ENCODE data around the gene VAMP4. TPM values are rescaled to one million over a fixed set of nuclear protein-coding genes. Genes with fewer than 3 reads are reported as not detected.

The VAMP4 gene
- total and polyA plus RNA-seq, 2 donors: 5.9 to 13.4 TPM

DNA sequence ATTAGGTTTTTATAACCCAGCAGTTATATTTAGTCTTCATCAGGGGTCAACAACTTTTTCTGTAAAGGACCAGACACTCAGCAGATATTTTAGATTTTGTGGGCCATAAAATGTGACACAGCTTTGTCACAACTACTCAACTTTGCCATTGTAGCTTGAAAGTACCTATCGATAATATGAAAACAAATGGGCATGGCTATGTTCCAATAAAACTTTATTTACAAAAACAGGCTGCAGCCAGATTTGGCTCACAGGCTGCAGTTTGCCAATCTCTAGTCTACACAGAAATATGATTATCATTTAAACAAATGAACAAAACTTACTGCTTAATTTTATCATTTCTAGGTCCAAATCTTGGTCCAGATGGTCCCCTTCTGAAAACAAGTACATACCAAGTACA lies 23.0 kb downstream of the VAMP4 start:
- DNase-seq (ENCODE audit: low read depth in 6 of 9, low spot score in 9 of 9): no peak
- Histone ChIP-seq H3K27ac (ENCODE audit: low read depth in 1 of 2, low read length in 1 of 2) (no peak overlapping the region), H3K36me3 (ENCODE audit: control insufficient read depth in 2 of 2, insufficient read depth in 2 of 2, low read length in 1 of 2) (peaks cover 3 to 8% of the 10 kb centered on the region in 2 donors), H3K4me1 (ENCODE audit: control insufficient read depth in 2 of 2, insufficient read depth in 2 of 2, low read length in 2 of 2) (no peaks in the 10 kb centered on the region), H3K4me3 (ENCODE audit: low read length in 2 of 2) (no peak overlapping the region), H3K9me3 (ENCODE audit: control insufficient read depth in 2 of 2, insufficient read depth in 1 of 2, low read length in 1 of 2) (peaks cover 0 to 4% of the 10 kb centered on the region in 2 donors), H3K27me3 (ENCODE audit: control insufficient read depth in 2 of 2, insufficient read depth in 1 of 2, low read length in 1 of 2) (no peaks in the 10 kb centered on the region)
- 99% methylated on average over 1 of the region's 1 CpG for WGBS

GRCh38 chr1:171718216-171718615 lies 23.6 kb downstream of the VAMP4 start:
- Histone ChIP-seq H3K27me3 (ENCODE audit: control insufficient read depth in 2 of 2, insufficient read depth in 1 of 2, low read length in 1 of 2) (no peaks in the 10 kb centered on the region), H3K9me3 (ENCODE audit: control insufficient read depth in 2 of 2, insufficient read depth in 1 of 2, low read length in 1 of 2) (peaks cover 0 to 4% of the 10 kb centered on the region in 2 donors), H3K4me3 (ENCODE audit: low read length in 2 of 2) (no peak overlapping the region), H3K27ac (ENCODE audit: low read depth in 1 of 2, low read length in 1 of 2) (no peak overlapping the region), H3K4me1 (ENCODE audit: control insufficient read depth in 2 of 2, insufficient read depth in 2 of 2, low read length in 2 of 2) (no peaks in the 10 kb centered on the region), H3K36me3 (ENCODE audit: control insufficient read depth in 2 of 2, insufficient read depth in 2 of 2, low read length in 1 of 2) (peaks cover 3 to 8% of the 10 kb centered on the region in 2 donors)
- 100% methylated on average over 1 of the region's 1 CpG for WGBS
- no peak for DNase-seq (ENCODE audit: low read depth in 6 of 9, low spot score in 9 of 9)

DNA sequence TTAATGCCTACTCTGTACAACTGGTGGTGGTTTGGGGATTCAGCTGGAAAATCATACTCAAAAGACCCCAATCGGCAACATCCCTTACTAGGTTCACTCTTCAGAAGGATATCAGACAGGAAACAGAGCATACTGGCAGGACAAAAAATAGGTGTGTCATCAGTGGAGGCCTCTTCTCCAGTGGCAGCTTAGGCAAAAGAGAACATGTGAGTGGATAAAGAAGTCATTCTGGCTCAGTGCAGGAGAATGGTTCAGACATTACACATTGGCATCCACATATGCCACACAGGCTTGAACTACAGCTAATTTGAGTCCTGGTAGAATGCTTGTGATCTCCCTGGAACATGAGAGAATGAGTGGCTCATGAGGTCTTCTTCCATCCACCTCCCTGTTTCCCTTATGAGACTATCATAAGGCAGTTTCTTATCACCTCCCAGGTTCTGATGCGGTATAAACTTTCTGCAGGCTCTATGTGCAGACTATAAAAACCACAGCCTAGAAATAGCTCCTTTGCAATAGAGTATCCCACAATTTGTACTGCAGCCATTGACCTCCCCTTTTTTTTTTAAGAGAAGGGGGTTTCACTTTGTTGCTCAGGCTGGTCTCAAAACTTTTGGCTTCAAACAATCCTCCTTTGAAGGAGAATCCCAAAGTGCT lies 24.7 kb downstream of the VAMP4 start:
- no peaks in the 10 kb centered on the region for H3K4me1 ChIP-seq (ENCODE audit: control insufficient read depth in 2 of 2, insufficient read depth in 2 of 2, low read length in 2 of 2)
- no peak overlapping the region for H3K27ac ChIP-seq (ENCODE audit: low read depth in 1 of 2, low read length in 1 of 2)
- peaks cover 0 to 8% of the 10 kb centered on the region in 2 donors for H3K36me3 ChIP-seq (ENCODE audit: control insufficient read depth in 2 of 2, insufficient read depth in 2 of 2, low read length in 1 of 2)
- H3K4me3 ChIP-seq (ENCODE audit: low read length in 2 of 2): no peak overlapping the region
- H3K9me3 ChIP-seq (ENCODE audit: control insufficient read depth in 2 of 2, insufficient read depth in 1 of 2, low read length in 1 of 2): no peaks in the 10 kb centered on the region
- no peak for DNase-seq (ENCODE audit: low read depth in 6 of 9, low spot score in 9 of 9)
- WGBS: 93% methylated on average over 2 of the region's 2 CpGs
- no peaks in the 10 kb centered on the region for H3K27me3 ChIP-seq (ENCODE audit: control insufficient read depth in 2 of 2, insufficient read depth in 1 of 2, low read length in 1 of 2)

DNA sequence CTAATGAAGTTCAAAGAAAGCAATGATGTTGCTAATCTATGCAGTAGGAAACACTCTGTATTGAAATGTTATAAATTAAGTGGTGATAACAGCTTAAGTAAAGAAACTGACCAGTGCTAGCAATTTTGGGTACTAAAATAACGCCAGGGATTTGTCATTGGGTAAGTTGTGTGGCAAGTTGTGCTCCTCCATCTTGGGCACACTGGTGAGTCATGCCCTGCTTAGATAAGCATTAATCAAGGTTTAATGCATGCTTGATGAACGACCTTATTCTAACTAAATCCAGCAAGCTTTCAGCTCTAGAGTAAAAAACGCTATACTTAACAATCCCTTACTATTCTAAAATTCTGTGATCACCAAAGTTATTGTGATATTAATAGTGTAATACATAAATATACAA lies 25.2 kb downstream of the VAMP4 start:
- Histone ChIP-seq H3K27me3 (ENCODE audit: control insufficient read depth in 2 of 2, insufficient read depth in 1 of 2, low read length in 1 of 2) (no peaks in the 10 kb centered on the region), H3K36me3 (ENCODE audit: control insufficient read depth in 2 of 2, insufficient read depth in 2 of 2, low read length in 1 of 2) (peaks cover 0 to 8% of the 10 kb centered on the region in 2 donors), H3K9me3 (ENCODE audit: control insufficient read depth in 2 of 2, insufficient read depth in 1 of 2, low read length in 1 of 2) (no peaks in the 10 kb centered on the region), H3K4me1 (ENCODE audit: control insufficient read depth in 2 of 2, insufficient read depth in 2 of 2, low read length in 2 of 2) (no peaks in the 10 kb centered on the region), H3K27ac (ENCODE audit: low read depth in 1 of 2, low read length in 1 of 2) (no peak overlapping the region), H3K4me3 (ENCODE audit: low read length in 2 of 2) (no peak overlapping the region)
- DNase-seq (ENCODE audit: low read depth in 6 of 9, low spot score in 9 of 9): no peak
- WGBS: 96% methylated on average over 3 of the region's 3 CpGs

GRCh38 chr1:171715813-171716251 lies 26.0 kb downstream of the VAMP4 start:
- no peak overlapping the region for H3K4me3 ChIP-seq (ENCODE audit: low read length in 2 of 2)
- peak in 2 of 9 donors; percentile 5 to 11 for DNase-seq (ENCODE audit: low read depth in 6 of 9, low spot score in 9 of 9)
- H3K4me1 ChIP-seq (ENCODE audit: control insufficient read depth in 2 of 2, insufficient read depth in 2 of 2, low read length in 2 of 2): no peaks in the 10 kb centered on the region
- H3K36me3 ChIP-seq (ENCODE audit: control insufficient read depth in 2 of 2, insufficient read depth in 2 of 2, low read length in 1 of 2): peaks cover 0 to 8% of the 10 kb centered on the region in 2 donors
- H3K27me3 ChIP-seq (ENCODE audit: control insufficient read depth in 2 of 2, insufficient read depth in 1 of 2, low read length in 1 of 2): no peaks in the 10 kb centered on the region
- H3K27ac ChIP-seq (ENCODE audit: low read depth in 1 of 2, low read length in 1 of 2): no peak overlapping the region
- WGBS: 93% methylated on average over 3 of the region's 3 CpGs
- H3K9me3 ChIP-seq (ENCODE audit: control insufficient read depth in 2 of 2, insufficient read depth in 1 of 2, low read length in 1 of 2): no peaks in the 10 kb centered on the region

GRCh38 chr1:171712341-171712740 lies 29.5 kb downstream of the VAMP4 start:
- no peaks in the 10 kb centered on the region for H3K27me3 ChIP-seq (ENCODE audit: control insufficient read depth in 2 of 2, insufficient read depth in 1 of 2, low read length in 1 of 2)
- no peaks in the 10 kb centered on the region for H3K4me1 ChIP-seq (ENCODE audit: control insufficient read depth in 2 of 2, insufficient read depth in 2 of 2, low read length in 2 of 2)
- H3K27ac ChIP-seq (ENCODE audit: low read depth in 1 of 2, low read length in 1 of 2): no peak overlapping the region
- WGBS: 97% methylated on average over 1 of the region's 1 CpG
- H3K36me3 ChIP-seq (ENCODE audit: control insufficient read depth in 2 of 2, insufficient read depth in 2 of 2, low read length in 1 of 2): peaks cover 3 to 10% of the 10 kb centered on the region in 2 donors
- no peaks in the 10 kb centered on the region for H3K9me3 ChIP-seq (ENCODE audit: control insufficient read depth in 2 of 2, insufficient read depth in 1 of 2, low read length in 1 of 2)
- no peak for DNase-seq (ENCODE audit: low read depth in 6 of 9, low spot score in 9 of 9)
- no peak overlapping the region for H3K4me3 ChIP-seq (ENCODE audit: low read length in 2 of 2)

- Histone ChIP-seq H3K36me3 (ENCODE audit: control insufficient read depth in 2 of 2, insufficient read depth in 2 of 2, low read length in 1 of 2) (peaks cover 4 to 6% of the 10 kb centered on the region in 2 donors), H3K4me3 (ENCODE audit: low read length in 2 of 2) (no peak overlapping the region), H3K27ac (ENCODE audit: low read depth in 1 of 2, low read length in 1 of 2) (no peak overlapping the region), H3K9me3 (ENCODE audit: control insufficient read depth in 2 of 2, insufficient read depth in 1 of 2, low read length in 1 of 2) (no peaks in the 10 kb centered on the region), H3K27me3 (ENCODE audit: control insufficient read depth in 2 of 2, insufficient read depth in 1 of 2, low read length in 1 of 2) (no peaks in the 10 kb centered on the region), H3K4me1 (ENCODE audit: control insufficient read depth in 2 of 2, insufficient read depth in 2 of 2, low read length in 2 of 2) (no peaks in the 10 kb centered on the region)
- no peak for DNase-seq (ENCODE audit: low read depth in 6 of 9, low spot score in 9 of 9)
- WGBS: 99% methylated on average over 4 of the region's 4 CpGs
These were observed 30.2 kb downstream of the VAMP4 start for GRCh38 chr1:171711643-171712042.

GRCh38 chr1:171707583-171707982 lies 34.3 kb downstream of the VAMP4 start:
- H3K4me1 ChIP-seq (ENCODE audit: control insufficient read depth in 2 of 2, insufficient read depth in 2 of 2, low read length in 2 of 2): no peaks in the 10 kb centered on the region
- no peaks in the 10 kb centered on the region for H3K9me3 ChIP-seq (ENCODE audit: control insufficient read depth in 2 of 2, insufficient read depth in 1 of 2, low read length in 1 of 2)
- H3K27me3 ChIP-seq (ENCODE audit: control insufficient read depth in 2 of 2, insufficient read depth in 1 of 2, low read length in 1 of 2): no peaks in the 10 kb centered on the region
- DNase-seq (ENCODE audit: low read depth in 6 of 9, low spot score in 9 of 9): no peak
- no peak overlapping the region for H3K4me3 ChIP-seq (ENCODE audit: low read length in 2 of 2)
- no peak overlapping the region for H3K27ac ChIP-seq (ENCODE audit: low read depth in 1 of 2, low read length in 1 of 2)
- peaks cover 2 to 4% of the 10 kb centered on the region in 2 donors for H3K36me3 ChIP-seq (ENCODE audit: control insufficient read depth in 2 of 2, insufficient read depth in 2 of 2, low read length in 1 of 2)
- WGBS: 98% methylated on average over 3 of the region's 3 CpGs

DNA sequence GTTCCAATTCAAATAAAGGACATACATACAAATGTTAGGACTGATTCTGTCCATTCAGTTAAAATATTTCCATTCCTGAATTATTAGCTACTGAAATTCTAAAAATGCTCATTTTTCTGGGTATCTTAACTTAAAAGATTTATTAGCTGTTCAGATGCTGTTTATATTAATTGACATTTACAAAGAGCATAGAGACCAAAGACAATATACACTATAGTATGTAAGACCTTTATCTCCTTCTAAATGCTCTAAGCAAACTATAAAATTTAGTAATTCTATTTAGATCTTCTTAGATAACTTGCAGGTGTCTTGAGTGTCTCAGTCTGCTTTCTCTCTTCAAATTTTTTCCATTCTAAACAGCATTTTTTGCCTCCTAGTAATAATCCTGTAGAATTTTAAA lies 39.3 kb downstream of the VAMP4 start:
- H3K36me3 ChIP-seq (ENCODE audit: control insufficient read depth in 2 of 2, insufficient read depth in 2 of 2, low read length in 1 of 2): peaks cover 0 to 6% of the 10 kb centered on the region in 2 donors
- no peak overlapping the region for H3K27ac ChIP-seq (ENCODE audit: low read depth in 1 of 2, low read length in 1 of 2)
- no peaks in the 10 kb centered on the region for H3K4me1 ChIP-seq (ENCODE audit: control insufficient read depth in 2 of 2, insufficient read depth in 2 of 2, low read length in 2 of 2)
- H3K9me3 ChIP-seq (ENCODE audit: control insufficient read depth in 2 of 2, insufficient read depth in 1 of 2, low read length in 1 of 2): no peaks in the 10 kb centered on the region
- H3K27me3 ChIP-seq (ENCODE audit: control insufficient read depth in 2 of 2, insufficient read depth in 1 of 2, low read length in 1 of 2): no peaks in the 10 kb centered on the region
- H3K4me3 ChIP-seq (ENCODE audit: low read length in 2 of 2): no peak overlapping the region
- no peak for DNase-seq (ENCODE audit: low read depth in 6 of 9, low spot score in 9 of 9)

All from thymus (tissue), 11 donors.